Neural cell (in vitro differentiated cells): ENCODE data around the gene TRIB2. TPM values are rescaled to one million over a fixed set of nuclear protein-coding genes. Genes with fewer than 3 reads are reported as not detected.

ENCODE experiments used
- H2AFZ ChIP-seq: fragments of 200-600, 300-800 bp; sonication (generic), shearing (Covaris generic); 2 replicates; pipeline ENCODE4 v1.6.0; 2014; ENCODE audit warnings: low read depth, mild to moderate bottlenecking, antibody characterized with exemption, low read length, moderate library complexity
- H3F3A ChIP-seq: fragments of 200-600 bp; shearing (Covaris generic); 2 replicates; pipeline ENCODE4 v1.6.1; 2016; ENCODE audit warnings: mild to moderate bottlenecking, moderate library complexity, mixed read lengths, antibody characterized with exemption, low read length; ENCODE audit not compliant: insufficient read depth, poor library complexity, severe bottlenecking
- H3K27ac ChIP-seq: fragments of 200-600, 300-800 bp; sonication (generic), shearing (Covaris generic); 2 replicates; pipeline ENCODE4 v1.5.1; 2014; ENCODE audit warnings: mild to moderate bottlenecking, low read length, moderate library complexity
- H3K27me3 ChIP-seq: fragments of 300-800, 200-600 bp; sonication (generic), shearing (Covaris generic); 2 replicates; pipeline ENCODE4 v1.6.0; 2014; ENCODE audit warnings: mild to moderate bottlenecking, low read depth, low read length, moderate library complexity; ENCODE audit not compliant: insufficient read depth
- H3K36me3 ChIP-seq: fragments of 300-800, 200-600 bp; sonication (generic), shearing (Covaris generic); 2 replicates; pipeline ENCODE4 v1.5.1; 2014; ENCODE audit warnings: mild to moderate bottlenecking, antibody characterized with exemption, low read length, moderate library complexity; ENCODE audit not compliant: insufficient read depth
- H3K4me2 ChIP-seq: fragments of 300-800, 200-600 bp; sonication (generic), shearing (Covaris generic); 2 replicates; pipeline ENCODE4 v1.6.0; 2014; ENCODE audit warnings: mild to moderate bottlenecking, low read length
- H3K4me3 ChIP-seq: fragments of 300-800, 200-600 bp; sonication (generic), shearing (Covaris generic); 2 replicates; pipeline ENCODE4 v1.5.1; 2014; ENCODE audit warnings: mild to moderate bottlenecking, low read length, moderate library complexity
- H3K79me2 ChIP-seq: fragments of 200-600 bp; shearing (Covaris generic); replicated peaks from 2 replicates; pipeline ENCODE4 v1.6.0; 2014; ENCODE audit warnings: mild to moderate bottlenecking, low read length, moderate library complexity; ENCODE audit not compliant: insufficient read depth
- H3K9ac ChIP-seq: fragments of 300-800, 200-600 bp; sonication (generic), shearing (Covaris generic); 2 replicates; pipeline ENCODE4 v1.6.1; 2016; ENCODE audit warnings: mild to moderate bottlenecking, low read length, mixed read lengths
- H3K9me2 ChIP-seq: fragments of 200-600 bp; shearing (Covaris generic); 2 replicates; pipeline ENCODE4 v1.6.1; 2016; ENCODE audit warnings: mild to moderate bottlenecking, low read length, mixed read lengths; ENCODE audit not compliant: insufficient read depth
- H3K9me3 ChIP-seq: fragments of 200-600, 300-800 bp; sonication (generic), shearing (Covaris generic); 2 replicates; pipeline ENCODE4 v1.6.1; 2016; ENCODE audit warnings: mild to moderate bottlenecking, mixed run types, low read length, moderate library complexity, mixed read lengths
- H4K20me1 ChIP-seq: fragments of 200-600 bp; shearing (Covaris generic); 2 replicates; pipeline ENCODE4 v1.6.1; 2016; ENCODE audit warnings: mild to moderate bottlenecking, mixed run types; ENCODE audit not compliant: insufficient read depth
- EP300 ChIP-seq: fragments of 450-650 bp; conservative IDR thresholded peaks from 2 replicates; pipeline ENCODE4 v1.6.1; 2014; ENCODE audit warnings: antibody characterized with exemption, mild to moderate bottlenecking, moderate library complexity; ENCODE audit not compliant: poor library complexity, severe bottlenecking
- EZH2 ChIP-seq: fragments of 200-600, 300-800 bp; shearing (Covaris generic), sonication (generic); IDR thresholded peaks from 2 replicates; pipeline ENCODE4 v1.6.1; 2014; ENCODE audit warnings: antibody characterized with exemption, low read length, borderline replicate concordance, mild to moderate bottlenecking; ENCODE audit not compliant: insufficient read depth, poor library complexity, severe bottlenecking
- MXI1 ChIP-seq: fragments of 450-650 bp; conservative IDR thresholded peaks from 2 replicates; pipeline ENCODE4 v1.6.1; 2014; ENCODE audit warnings: antibody characterized with exemption, mild to moderate bottlenecking; ENCODE audit not compliant: poor library complexity, severe bottlenecking
- POLR2AphosphoS5 ChIP-seq: IDR thresholded peaks from 2 replicates; pipeline ENCODE4 v1.6.1; 2012
- RAD21 ChIP-seq: fragments of 450-650 bp; conservative IDR thresholded peaks from 2 replicates; pipeline ENCODE4 v1.6.1; 2014; ENCODE audit warnings: antibody characterized with exemption, mild to moderate bottlenecking, moderate library complexity
- SMC3 ChIP-seq: fragments of 450-650 bp; conservative IDR thresholded peaks from 2 replicates; pipeline ENCODE4 v1.6.1; 2014; ENCODE audit warnings: antibody characterized with exemption, mild to moderate bottlenecking, moderate library complexity; ENCODE audit not compliant: poor library complexity
- TAF1 ChIP-seq: IDR thresholded peaks from 2 replicates; pipeline ENCODE4 v1.6.1; 2012; ENCODE audit warnings: low read depth
- polyA plus RNA-seq: library from polyadenylated mRNA; depleted of rRNA; stranded (reverse); fragments of >200 nt; gene quantifications from 2 replicates; pipeline ENCODE4 v1.2.3, GENCODE V29; 2014
- TF ChIP-seq, protein P1 (sequence below): IDR thresholded peaks from 2 replicates; pipeline ENCODE4 v1.6.1; 2012; ENCODE audit warnings: borderline replicate concordance
- TF ChIP-seq, protein P2 (sequence below): fragments of 450-650 bp; IDR thresholded peaks from 2 replicates; pipeline ENCODE4 v1.5.1; 2014; ENCODE audit warnings: antibody characterized with exemption, mild to moderate bottlenecking, moderate library complexity; ENCODE audit not compliant: poor library complexity, severe bottlenecking

The TRIB2 gene
- polyA plus RNA-seq, 1 donor from 2014 or later: 123 TPM

DNA sequence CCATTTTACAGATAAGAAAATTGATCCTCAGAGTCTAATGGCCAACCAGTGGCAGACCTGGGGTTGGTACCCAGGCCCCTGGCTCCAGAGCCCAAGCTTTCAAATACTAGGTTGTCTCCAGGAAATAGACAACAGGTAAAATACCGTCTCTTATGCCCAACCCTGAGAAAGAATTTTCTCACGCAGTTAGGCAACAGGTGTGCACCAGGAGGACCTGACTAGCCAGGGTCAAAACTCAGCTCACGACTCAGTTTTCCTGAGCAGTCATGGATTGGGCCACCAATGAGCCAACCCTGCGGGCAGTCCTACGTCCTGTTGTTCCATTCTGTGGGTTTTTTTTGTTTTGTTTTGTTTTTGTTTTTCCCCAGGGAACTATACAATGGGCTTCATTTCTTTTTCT, 13.5 kb downstream of the TRIB2 start:
- H3K27ac ChIP-seq: no peak overlapping the region
- TF ChIP-seq POLR2AphosphoS5: no peak
- TF ChIP-seq EP300: no peak
- TF ChIP-seq, protein P1, sequence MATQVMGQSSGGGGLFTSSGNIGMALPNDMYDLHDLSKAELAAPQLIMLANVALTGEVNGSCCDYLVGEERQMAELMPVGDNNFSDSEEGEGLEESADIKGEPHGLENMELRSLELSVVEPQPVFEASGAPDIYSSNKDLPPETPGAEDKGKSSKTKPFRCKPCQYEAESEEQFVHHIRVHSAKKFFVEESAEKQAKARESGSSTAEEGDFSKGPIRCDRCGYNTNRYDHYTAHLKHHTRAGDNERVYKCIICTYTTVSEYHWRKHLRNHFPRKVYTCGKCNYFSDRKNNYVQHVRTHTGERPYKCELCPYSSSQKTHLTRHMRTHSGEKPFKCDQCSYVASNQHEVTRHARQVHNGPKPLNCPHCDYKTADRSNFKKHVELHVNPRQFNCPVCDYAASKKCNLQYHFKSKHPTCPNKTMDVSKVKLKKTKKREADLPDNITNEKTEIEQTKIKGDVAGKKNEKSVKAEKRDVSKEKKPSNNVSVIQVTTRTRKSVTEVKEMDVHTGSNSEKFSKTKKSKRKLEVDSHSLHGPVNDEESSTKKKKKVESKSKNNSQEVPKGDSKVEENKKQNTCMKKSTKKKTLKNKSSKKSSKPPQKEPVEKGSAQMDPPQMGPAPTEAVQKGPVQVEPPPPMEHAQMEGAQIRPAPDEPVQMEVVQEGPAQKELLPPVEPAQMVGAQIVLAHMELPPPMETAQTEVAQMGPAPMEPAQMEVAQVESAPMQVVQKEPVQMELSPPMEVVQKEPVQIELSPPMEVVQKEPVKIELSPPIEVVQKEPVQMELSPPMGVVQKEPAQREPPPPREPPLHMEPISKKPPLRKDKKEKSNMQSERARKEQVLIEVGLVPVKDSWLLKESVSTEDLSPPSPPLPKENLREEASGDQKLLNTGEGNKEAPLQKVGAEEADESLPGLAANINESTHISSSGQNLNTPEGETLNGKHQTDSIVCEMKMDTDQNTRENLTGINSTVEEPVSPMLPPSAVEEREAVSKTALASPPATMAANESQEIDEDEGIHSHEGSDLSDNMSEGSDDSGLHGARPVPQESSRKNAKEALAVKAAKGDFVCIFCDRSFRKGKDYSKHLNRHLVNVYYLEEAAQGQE: no peak
- TF ChIP-seq RAD21: no peak
- no peak for TF ChIP-seq EZH2
- no peak overlapping the region for H3K9ac ChIP-seq
- H3K4me2 ChIP-seq: no peak overlapping the region
- no peaks in the 10 kb centered on the region for H3K27me3 ChIP-seq
- H2AFZ ChIP-seq: no peak overlapping the region
- H3K79me2 ChIP-seq: peaks cover 83% of the 10 kb centered on the region
- no peaks in the 10 kb centered on the region for H3K9me3 ChIP-seq
- no peaks in the 10 kb centered on the region for H3K9me2 ChIP-seq
- no peak overlapping the region for H3K4me3 ChIP-seq
- H4K20me1 ChIP-seq: peaks cover 7% of the 10 kb centered on the region
- H3F3A ChIP-seq: no peaks in the 10 kb centered on the region
- H3K36me3 ChIP-seq: peaks cover 23% of the 10 kb centered on the region

DNA sequence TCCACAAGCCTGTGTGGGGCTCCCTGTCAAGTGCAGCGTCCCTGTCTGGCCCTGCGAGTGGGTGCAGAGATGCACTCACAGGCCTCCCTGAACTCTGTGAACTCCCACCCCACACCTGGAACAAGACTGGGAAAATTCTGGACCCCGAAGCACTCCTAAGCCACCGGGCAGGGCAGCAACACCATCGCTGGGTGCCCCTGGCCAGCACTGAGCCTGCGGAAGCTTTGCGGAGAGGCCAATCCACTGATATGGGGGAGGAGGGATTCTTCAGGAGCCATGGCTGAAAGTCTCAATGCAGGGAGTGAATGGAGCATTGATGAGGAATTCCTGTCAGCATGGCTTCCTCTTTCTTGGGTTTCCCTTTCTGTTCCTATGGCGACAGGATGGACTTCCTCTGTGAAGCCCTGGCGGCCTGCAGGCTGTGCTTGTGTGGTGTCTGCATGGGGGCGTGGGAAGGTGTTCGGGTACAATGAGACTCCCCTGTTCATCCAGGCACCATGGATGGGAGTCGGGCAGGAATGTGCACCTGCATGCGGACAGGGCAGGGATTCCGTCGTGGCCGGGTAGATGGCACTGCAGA, 15.1 kb downstream of the TRIB2 start:
- Histone ChIP-seq H3K27me3 (no peaks in the 10 kb centered on the region), H3K9ac (no peak overlapping the region), H3F3A (no peaks in the 10 kb centered on the region), H3K79me2 (peaks cover 75% of the 10 kb centered on the region), H4K20me1 (peaks cover 7% of the 10 kb centered on the region), H3K27ac (no peak overlapping the region), H2AFZ (no peak overlapping the region), H3K9me3 (no peaks in the 10 kb centered on the region), H3K36me3 (peaks cover 7% of the 10 kb centered on the region), H3K4me2 (no peak overlapping the region), H3K9me2 (no peaks in the 10 kb centered on the region), H3K4me3 (no peak overlapping the region)
- TF ChIP-seq POLR2AphosphoS5 (no peak), EP300 (no peak), TAF1 (no peak), RAD21 (no peak), MXI1 (no peak), SMC3 (no peak), EZH2 (no peak)
- TF ChIP-seq, protein P1: no peak
- TF ChIP-seq, protein P2, sequence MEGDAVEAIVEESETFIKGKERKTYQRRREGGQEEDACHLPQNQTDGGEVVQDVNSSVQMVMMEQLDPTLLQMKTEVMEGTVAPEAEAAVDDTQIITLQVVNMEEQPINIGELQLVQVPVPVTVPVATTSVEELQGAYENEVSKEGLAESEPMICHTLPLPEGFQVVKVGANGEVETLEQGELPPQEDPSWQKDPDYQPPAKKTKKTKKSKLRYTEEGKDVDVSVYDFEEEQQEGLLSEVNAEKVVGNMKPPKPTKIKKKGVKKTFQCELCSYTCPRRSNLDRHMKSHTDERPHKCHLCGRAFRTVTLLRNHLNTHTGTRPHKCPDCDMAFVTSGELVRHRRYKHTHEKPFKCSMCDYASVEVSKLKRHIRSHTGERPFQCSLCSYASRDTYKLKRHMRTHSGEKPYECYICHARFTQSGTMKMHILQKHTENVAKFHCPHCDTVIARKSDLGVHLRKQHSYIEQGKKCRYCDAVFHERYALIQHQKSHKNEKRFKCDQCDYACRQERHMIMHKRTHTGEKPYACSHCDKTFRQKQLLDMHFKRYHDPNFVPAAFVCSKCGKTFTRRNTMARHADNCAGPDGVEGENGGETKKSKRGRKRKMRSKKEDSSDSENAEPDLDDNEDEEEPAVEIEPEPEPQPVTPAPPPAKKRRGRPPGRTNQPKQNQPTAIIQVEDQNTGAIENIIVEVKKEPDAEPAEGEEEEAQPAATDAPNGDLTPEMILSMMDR: no peak
